Coronary artery (tissue), 2 donors: ENCODE results near the gene CGNL1.

Experiments
- DNase-seq: peaks from one replicate; pipeline ENCODE4 v3.0.0-alpha.2; 2017; ENCODE audit warnings: low spot score
- H3K27ac ChIP-seq, 2 donors: fragments of 200-600 bp; sonication (generic); one replicate each; pipeline ENCODE4 v1.5.1; 2016 to 2019
- H3K4me3 ChIP-seq: fragments of 200-600 bp; sonication (generic); 2 replicates; pipeline ENCODE4 v1.5.1; 2016; ENCODE audit warnings: mild to moderate bottlenecking, moderate library complexity
- CTCF ChIP-seq: fragments of 200-600 bp; sonication (generic); IDR thresholded peaks from one replicate; pipeline ENCODE4 v1.5.1; 2019; ENCODE audit warnings: antibody characterized with exemption

CGNL1 gene

GRCh38 chr15:57557810-57558209 is 181.5 kb downstream of the CGNL1 start:
- Histone ChIP-seq H3K27ac (no peak overlapping the region), H3K4me3 (no peak overlapping the region)
- peak; percentile 35 for DNase-seq
- no peak for TF ChIP-seq CTCF

GRCh38 chr15:57559875-57560274 is 183.6 kb downstream of the CGNL1 start:
- TF ChIP-seq CTCF, result peak; percentile 59
- Histone ChIP-seq H3K27ac (no peak overlapping the region), H3K4me3 (no peak overlapping the region)
- DNase-seq, result peak; percentile 77

GRCh38 chr15:57561041-57561711 is 184.9 kb downstream of the CGNL1 start:
- Histone ChIP-seq H3K4me3 (no peak overlapping the region), H3K27ac (peak overlapping the region in 1 of 2 donors; percentile 29)
- peak; percentile 84 for TF ChIP-seq CTCF
- DNase-seq, result peak; percentile 82

DNA sequence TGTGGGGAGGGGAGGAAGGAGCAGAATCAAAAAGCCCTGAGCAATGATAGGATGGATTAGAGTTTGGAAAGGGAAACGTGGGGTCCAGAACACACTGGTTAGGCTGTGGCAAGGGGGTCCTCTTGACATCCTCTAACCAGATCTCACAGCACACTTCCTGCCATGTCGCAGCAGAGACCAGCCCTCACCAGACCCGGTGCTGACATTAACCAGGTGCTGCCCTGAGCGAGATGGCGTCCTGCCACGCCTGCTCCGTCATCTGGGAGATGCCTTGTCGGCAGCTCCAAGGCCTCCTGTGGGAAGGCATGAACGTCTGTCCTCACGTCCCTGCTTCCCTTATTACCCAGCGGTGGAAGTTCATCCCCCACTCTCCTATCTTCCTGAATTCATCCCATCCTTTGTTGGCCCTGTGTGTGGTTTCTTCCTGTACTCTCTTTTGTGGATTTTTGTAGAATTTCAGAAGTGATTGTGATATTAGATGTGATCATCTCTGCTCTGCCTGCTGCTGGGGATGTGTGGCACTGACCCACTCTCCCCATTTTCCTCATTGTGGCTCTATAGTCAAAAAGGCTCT is 186.0 kb downstream of the CGNL1 start:
- TF ChIP-seq CTCF, result no peak
- Histone ChIP-seq H3K4me3 (no peak overlapping the region), H3K27ac (no peak overlapping the region)
- peak; percentile 66 for DNase-seq

- DNase-seq, result peak; percentile 29
- no peak for TF ChIP-seq CTCF
- no peak overlapping the region for H3K27ac ChIP-seq
- no peak overlapping the region for H3K4me3 ChIP-seq
Observed at GRCh38 chr15:57563416-57563815, 187.1 kb downstream of the CGNL1 start.

- Histone ChIP-seq H3K4me3 (no peak overlapping the region), H3K27ac (no peak overlapping the region)
- TF ChIP-seq CTCF, result no peak
- peak; percentile 66 for DNase-seq
Observed at GRCh38 chr15:57565311-57565710, 189.0 kb downstream of the CGNL1 start.

DNA sequence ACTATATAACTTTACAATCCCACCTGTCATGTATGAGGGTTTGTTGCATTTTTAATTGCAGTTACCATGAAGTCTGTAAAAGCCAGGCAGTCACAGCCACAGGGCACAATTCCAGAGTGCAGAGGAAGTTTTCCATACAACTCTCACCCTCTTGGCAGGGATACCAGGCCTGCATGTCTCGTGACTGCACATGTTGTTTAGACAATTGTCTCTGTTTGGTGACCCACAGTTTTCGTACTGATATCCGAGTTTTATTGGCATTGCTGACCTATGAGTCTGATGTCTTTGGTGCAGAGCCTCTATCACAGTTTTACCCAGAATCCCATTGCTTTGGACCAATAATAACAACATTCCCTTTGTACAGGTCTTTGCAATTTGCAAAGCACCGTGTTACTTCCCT is 190.5 kb downstream of the CGNL1 start:
- TF ChIP-seq CTCF, result no peak
- peak; percentile 41 for DNase-seq
- no peak overlapping the region for H3K4me3 ChIP-seq
- no peak overlapping the region for H3K27ac ChIP-seq
